Suppressor macrophage treated with lipopolysaccharide for 1 hour (primary cell): ENCODE data around the gene RHBDD2.
"Not testable (repeated sequence)": the region's sequence is repeated elsewhere in the genome, so short reads cannot be mapped to it uniquely, and the experiment has no call there.

Experiments
- DNase-seq, 3 donors: peaks; one replicate each; pipeline ENCODE4 v3.0.0-alpha.2; 2020 to 2022

Gene RHBDD2

DNA sequence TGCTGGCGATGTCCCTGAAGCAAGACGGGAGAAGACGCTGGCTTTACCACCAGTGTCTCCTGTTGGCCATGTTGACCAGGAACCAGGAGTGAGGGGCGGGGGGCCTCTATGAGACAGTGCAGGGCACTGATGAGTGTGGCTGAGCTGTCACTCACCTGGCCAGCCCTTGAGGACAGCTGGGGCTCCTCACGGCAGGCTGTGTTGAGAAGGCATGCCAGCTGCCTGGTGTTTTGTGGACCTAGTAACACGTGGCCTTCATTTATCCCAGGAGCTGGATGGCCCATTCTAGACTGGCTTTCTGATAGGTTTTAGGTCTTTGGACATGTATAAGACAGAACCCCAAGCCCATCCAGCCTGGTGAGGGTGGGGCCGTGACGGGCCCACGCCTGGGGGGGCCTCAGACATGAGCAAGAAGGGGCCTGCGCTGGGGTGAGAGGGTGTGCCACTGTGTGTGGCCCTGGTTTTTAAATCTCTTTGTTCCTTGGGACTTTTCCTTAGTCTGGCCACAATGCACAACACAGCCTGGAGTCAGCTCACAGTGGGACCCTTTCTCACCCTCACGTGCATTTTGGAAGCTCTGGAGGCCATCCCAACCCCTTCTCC lies 10.5 kb downstream of the RHBDD2 start:
- no peak for DNase-seq

DNA sequence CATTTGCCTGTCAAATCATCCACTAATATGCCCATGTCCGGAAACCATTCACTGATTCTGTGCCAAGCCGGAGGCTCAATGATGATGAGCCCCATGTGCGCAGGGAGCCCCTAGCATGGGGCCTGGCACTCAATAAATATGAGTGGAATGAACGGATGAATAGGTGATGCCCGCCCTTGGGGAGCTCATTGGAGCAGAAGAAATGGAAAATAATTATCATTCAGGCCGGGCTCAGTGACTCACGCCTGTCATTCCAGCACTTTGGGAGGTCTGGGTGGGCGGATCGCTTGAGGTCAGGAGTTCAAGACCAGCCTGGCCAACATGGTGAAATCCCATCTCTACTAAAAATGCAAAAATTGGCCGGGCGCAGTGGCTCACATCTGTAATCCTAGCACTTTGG lies 11.0 kb downstream of the RHBDD2 start:
- DNase-seq = no peak

DNA sequence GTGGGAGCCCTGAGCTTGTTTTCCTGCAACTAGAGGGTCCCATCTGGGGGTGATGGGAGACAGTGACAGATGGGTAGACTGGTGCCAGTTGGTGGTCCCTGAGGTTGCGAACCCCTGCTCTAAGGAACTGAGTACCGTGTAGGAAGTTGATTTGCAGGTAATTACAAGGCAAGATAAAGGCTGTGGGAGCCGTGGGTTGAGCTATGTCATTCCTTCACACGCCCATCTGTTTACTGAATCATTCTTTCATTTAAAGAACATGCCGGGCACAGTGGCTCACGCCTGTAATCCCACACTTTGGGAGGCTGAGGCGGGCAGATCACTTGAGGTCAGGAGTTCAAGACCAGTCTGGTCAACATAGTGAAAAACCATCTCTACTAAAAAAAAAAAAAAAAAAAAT lies 12.4 kb downstream of the RHBDD2 start:
- DNase-seq = not testable (repeated sequence)

DNA sequence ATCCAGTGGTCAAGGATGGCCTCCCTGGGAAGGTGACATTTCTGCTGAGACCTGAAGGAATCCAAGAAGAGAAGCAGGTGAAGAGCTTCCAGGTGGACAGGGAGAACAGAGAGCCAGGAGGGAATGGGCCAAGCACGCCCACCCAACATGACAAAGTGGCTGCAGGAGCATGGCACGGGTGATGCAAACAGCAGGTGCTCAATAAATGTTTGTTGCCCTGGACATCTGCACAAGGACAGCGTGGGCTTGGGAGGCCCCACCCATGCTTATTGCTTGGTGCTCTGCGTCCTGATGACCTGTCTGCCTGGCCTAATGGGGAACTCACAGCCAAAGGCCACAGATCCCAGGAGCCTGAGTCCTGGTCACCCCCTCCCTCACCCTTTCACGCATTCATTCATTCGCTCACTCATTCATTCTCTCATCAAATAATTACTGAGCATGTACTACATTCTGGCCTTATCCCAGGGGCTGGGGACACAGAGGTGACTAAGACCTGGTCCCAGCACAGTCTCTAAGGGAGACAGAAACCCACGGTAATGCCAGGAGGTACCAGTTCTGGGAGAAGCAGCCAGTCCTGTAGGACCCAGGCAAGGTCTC lies 13.1 kb downstream of the RHBDD2 start:
- DNase-seq = no peak

DNA sequence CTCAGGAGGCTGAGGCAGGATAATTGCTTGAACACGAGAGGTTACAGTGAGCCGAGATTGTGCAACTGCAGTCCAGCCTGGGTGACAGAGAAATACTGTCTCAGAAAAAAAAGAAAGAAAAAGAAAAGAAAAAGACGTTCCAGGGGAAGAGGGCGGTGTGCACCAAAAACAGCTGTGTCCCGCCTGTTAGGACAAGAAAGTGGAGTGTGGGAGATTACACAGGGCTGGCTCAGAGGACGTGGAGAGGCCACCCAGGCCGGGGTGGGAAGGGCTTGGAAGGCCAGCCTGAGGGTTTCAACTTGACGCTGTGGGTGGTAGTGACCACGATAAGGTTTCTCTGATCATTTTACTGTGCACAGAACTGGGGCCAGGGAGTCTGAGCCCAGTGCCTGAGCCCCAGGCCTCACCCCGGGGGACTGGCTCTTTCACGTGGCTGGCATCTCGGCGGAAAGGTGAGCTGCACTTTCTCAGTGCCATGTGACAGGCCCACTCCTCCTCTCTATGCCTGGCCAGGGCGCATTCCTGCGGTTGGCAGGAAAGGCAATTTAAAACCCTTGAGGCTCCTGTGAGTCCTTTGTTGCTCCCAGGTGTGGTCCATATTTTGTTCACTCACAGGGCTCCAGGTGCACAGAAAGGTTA lies 13.9 kb downstream of the RHBDD2 start:
- DNase-seq = no peak

DNA sequence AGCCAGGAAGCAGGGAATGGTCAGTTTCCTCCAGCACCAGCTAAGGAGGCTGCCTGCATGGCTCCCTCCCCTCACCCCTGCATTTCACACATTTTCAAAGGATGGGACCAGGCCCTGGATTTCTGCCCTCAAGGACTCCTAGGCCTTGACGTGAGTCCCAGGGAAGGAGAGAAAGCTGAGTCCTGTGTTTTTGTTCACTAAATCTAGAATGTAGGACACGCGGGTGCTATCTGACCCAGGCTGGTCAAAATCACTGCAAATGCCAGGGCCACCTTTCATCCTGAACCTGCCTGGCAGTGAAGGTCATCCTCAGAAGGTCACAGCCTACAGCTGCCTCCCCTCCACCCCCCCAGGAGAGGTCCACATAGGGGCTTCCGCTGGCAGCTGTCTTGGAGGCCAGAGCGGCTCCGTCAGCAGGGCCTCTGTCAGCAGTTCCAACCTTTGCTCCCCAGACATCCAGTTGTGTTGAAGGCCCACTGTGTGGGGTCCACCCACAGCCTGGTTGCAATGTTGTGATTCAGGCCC lies 18.0 kb downstream of the RHBDD2 start:
- DNase-seq = no peak

DNA sequence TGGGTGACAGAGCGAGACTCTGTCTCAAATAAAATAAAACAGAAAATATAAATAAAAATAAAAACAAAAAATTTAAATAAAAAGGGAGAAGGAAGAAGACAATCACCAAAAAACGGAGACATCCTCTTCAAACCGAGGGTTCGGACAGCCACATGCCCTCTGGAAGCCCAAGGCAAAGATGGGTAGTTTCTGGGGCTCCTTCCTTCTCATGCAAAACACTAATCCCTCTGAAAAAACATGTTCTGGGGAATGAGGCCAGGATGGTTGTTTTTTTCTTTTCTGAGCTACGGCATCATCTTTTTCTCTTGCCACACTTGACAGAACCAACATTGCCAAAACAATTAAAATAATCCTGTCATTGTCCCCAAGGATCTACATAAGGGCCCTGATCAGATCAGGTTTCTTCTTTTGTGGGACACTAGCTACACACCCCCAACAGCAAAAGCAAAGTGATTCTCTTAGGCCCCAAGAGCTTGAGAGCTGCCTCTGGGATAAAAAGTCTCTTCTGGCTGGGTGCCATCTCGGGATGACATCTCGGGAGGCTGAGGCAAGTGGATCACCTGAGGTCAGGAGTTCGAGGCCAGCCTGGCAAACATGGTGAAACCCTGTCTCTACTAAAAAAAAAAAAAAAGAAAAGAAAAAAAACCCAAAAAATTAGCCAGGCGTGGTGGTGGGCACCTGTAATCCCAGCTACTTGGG lies 21.9 kb downstream of the RHBDD2 start:
- no peak for DNase-seq

DNA sequence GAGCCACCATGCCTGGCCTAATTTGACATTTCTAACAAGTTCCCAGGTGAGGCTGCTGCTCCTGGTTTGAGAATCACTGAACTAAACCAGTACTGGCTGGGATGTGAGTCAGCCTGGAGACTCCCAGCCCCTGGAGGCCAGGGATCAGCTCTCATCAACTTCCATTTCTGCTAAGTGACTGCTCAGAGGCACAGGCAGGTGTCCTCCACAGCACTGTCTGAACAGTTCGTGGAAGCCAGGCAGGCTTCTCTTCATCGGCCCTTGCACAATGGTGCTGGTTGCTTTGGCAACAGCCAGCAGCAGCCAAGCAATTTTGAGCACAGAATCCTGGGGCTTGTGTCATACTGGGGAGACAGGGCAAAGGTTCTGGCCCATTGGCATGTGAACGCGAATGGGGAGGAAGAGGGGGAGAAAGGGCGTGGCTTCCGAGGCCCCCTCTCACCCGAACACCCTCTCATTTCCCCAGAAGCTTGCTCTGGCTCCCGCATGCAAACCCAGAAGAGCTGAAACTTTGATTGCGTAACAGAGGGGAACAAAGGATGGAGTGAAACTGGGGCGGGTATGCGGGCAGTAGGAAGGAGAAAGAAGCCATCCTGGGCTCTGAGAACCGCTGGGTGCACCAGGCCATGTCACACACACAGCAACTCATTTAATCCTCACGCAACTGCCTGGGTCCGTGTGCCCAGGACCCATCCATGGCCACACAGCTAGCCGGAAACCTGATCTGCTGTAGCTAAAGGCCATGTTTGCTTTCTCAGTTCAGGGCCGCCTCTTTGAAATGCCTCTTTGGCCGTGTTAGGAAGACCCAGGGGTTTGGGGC lies 27.2 kb downstream of the RHBDD2 start:
- DNase-seq = peak; percentile 64 to 66 (median 65)

DNA sequence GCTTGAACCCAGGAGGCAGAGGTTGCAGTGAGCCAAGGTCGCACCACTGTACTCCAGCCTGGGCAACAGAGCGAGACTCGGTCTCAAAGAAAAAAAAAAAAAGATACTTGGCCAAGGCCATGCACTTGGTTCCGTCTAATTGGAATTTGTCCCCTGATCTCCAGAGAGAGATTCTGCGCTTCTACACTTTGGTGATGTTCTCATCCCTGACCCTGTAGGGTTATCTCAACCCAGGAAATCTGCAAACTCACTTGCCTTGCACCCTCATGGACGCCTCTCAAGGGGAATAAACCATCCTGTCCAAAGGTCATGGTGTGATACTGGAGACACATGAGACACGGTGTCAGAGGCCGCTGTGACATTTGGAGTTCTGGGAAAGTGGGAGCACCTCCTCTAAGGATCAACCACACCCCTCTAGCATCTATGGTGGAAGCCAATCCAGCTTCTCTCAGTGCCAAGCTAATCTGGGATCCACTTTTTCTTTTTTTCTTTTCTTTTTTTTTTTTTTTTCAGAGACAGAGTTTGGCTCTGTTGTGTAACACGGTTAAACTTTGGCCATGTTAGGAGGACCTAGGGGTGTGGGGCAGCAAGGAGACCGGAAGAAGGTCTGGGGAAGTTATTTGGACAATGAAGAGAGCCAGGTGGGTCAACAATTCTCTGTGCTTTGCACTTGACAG lies 28.3 kb downstream of the RHBDD2 start:
- DNase-seq = no peak

DNA sequence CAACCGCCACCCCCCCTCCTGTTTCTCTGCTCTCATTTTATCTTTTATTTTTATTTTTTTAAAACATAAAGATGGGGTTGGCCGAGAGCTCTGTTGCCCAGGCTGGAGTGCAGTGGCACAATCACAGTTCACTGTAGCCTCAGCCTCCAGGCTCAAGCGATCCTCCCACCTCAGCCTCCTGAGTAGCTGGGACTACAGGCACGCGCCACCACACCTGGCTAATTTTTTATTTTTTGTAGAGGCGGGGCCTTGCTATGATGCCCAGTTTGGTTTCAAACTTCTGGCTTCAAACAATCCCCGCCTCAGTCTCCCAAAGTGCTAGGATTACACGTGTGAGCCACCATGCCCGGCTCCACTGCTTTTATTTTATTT lies 28.8 kb downstream of the RHBDD2 start:
- not testable (repeated sequence) for DNase-seq

DNA sequence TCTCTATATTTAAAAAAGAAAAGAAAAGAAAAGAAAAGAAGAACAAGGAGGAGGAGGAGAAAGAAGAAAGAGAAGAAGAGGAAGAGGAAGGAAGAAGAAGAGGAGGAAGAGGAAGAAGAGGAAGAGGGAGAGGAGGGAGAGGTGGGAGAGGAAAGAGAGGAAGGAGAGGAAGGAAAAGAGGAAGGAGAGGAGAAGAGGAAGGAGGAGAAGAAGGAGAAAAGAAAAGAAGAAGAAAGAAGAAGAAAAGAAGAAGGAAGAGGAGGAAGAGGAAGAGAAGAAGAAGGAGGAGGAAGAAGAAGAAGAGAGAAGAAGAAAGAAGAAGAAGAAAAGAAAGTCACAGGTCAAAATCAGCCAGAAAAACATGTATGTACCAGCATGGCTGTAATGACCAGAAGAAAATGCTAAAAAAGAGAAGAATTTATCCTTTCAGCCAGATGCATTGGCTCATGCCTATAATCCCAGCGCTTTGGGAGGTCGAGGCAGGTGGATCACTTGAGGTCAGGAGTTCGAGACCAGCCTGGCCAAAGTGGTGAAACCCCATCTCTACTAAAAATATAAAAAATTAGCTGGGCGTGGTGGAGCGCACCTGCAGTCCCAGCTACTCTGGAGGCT lies 30.8 kb downstream of the RHBDD2 start:
- DNase-seq = no peak

DNA sequence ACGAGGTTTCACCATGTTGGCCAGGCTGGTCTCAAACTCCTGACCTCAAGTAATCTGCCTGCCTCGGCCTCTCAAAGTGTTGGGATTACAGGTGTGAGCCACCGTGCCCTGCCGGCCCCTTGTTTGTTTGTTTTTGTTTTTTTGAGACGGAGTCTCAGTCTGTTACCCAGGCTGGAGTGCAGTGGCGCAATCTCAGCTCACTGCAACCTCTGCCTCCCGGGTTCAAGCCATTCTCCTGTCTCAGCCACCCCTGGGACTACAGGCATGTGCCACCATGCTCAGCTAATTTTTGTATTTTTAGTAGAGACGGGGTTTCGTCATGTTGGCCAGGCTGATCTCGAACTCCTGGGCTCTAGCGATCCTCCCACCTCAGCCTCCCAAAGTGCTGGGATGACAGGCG lies 32.4 kb downstream of the RHBDD2 start:
- DNase-seq = not testable (repeated sequence)

DNA sequence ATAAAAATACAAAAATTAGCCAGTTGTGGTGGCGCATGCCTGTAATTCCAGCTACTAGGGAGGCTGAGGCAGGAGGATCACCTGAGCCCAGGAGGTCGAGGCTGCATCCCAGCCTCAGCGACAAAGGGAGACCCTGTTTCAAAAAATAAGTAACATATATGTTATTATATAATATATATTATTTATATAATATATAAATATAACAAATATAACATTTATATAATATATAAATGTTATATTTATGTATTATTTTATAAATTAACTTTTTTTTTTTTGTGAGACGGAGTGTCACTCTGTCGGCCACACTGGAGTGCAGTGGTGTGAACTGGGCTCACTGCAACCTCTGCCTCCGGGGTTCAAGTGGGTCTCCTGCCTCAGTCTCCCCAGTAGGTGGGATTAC lies 34.6 kb downstream of the RHBDD2 start:
- DNase-seq = no peak

DNA sequence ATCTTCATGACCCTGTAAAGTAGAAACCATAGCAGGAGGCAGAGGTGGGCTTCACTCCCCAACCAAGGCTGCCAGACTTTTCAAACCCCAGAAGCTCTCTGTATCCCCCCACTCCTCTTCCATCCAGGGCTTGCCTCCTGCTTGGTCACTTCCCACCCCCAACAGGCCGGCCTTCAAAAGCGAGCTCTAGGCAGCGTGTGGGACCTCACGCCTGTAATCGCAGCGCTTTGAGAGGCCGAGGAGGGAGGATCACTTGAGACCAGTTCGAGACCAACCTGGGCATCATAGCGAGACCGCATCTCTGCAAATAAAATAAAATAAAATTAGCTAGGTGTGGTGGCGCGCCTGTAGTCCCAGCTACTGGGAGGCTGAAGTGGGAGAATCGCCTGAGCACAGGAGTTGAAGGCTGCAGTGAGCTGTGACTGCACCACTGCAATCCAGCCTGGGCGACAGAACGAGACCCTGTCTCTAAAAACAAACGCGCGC lies 35.4 kb downstream of the RHBDD2 start:
- DNase-seq = no peak

DNA sequence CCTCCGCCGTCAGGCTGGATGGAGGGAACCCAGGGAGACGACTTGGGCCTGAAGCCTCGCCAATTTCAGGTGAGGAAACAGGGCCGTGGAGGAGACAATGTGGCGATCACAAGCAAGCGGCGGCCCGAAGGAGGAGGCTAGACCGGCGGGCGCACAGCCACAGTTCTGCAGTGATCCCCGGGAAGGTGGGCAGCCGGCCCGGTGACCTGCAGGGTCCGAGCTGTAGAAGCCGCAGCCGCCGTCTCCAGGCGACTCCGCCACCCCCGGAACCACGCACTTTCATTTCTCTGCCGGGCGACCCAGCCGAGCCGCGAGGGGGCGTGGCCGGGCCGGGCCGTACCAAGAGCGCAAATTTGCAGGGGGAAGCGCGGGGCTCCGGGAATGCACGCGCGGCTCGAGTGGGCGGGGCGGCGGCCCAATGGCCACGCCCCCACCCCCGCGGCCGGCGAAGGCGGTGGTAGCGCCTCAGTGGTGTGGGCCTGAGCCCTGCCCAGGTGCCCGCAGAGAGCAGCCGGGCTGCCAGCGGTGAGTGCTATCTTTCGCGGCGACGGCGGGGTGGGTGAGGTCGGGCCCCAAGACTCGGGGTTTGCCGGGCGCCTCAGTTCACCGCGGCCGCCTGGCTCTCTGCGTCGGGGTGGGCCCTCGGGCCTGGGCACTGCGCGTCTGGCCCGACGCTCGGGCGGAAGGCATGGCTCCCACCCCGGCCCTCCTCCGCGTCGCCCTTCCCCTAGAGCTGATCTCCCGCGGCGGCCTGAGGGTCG lies 36.0 kb downstream of the RHBDD2 start, which contains the start of gene POR:
TSS of gene POR (plus strand) at position 501 of the 761 bp plus-strand sequence. CDS start 38,847 bp downstream, outside the sequence.
- DNase-seq = peak; percentile 95 to 99 (median 97)

DNA sequence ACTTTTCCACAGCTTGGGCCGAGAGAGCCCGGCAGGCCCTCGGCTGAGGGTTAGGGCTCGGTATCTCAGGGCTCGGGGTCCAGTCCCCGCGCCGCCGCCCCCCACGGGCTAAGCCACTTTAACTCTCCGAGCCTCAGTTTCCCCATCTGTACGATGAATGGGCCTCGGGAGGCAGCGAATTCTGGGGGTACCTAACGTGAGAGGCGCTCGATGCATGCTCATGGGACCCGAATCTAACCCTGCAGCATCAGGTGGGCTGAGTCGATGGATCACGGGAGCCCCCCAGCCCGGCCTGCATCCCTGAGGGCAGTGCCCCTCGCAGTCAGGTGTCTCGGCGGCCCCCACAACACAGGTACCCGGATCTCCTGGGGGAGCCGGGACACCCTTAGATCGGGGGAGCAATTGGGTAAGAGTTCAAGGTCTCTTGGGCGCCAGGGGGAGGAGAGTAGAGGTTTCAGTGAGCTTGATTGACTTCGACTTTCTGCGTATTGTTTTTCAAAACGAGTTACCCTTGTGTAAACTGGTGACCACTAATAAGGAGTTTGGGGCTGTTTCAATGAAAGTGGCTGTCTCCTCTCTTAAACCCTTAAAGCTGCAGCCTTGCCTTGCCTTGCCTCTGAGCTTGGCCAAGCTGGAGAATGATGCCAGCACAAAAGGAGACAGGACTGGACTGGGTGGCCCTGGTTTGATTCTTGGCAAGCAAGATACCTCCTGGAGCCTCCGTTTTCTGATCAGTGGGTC lies 36.8 kb downstream of the RHBDD2 start:
- peak; percentile 28 to 36 (median 30) for DNase-seq

DNA sequence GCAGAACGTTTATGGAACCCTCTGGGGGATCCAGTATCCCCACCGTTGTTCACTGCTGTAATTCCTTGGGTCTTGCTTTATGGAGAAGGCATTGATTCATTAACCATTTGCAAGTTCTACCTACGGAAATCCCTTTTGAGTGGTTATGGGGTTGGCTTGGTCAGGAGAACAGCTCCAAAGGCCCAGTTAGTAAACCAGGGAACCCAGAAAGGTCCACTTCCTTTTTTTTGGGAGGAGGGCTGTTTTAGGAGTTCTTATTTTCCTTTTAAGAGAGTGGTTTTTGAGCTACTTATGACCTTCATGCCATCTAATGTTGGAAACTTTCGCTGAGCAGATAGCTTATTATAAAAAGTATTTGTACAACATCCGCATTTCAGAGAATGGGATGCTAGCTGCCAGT lies 37.4 kb downstream of the RHBDD2 start:
- DNase-seq = peak; percentile 23 to 43 (median 39)

DNA sequence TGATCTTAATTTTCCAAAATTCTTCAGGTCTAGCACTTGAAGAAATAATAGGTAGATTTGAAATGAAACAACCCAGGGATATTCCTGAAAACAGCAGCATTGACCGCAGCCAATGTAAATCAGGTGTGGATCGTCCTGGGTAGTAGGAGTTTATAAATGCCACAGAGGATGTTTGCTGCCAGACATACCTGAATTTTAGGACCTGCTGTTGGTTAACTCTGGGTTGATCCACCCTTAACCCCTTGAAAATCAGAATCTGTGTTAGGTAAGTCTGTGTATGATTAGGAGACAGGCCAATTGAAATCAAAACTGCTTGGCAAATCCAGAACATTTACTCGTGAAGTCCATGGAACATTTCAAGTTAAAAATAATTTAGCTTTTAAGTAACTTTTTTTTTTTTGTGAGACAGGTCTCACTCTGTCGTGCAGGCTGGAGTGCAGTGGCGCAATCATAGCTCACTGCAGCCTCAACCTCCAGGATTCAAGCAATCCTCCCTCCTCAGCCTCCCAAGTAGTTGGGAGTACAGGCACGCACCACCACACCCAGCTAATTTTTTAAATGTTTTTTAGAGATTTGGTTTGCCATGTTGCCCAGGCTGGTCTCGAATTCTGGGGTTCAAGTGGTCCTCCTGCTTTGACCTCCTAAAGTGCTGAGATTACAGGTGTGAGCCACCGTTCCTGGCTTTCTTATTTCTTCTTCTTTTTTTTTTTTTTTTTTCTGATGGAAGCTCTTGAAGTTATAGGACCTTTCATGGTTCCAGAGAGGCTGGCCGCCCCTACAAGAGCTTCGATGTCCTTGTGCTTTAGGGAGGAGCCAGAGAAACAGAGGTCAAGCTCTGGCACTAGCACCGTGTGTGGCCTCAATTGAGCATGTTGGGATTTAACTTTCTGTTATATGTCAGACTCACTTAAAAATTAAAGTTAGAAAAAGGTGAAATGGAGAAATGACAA lies 38.1 kb downstream of the RHBDD2 start:
- DNase-seq = no peak
